DND-41 (cell line): ENCODE measurements around the gene GALNT18.

Source experiments
- ATAC-seq: fragments of 200-7000 bp; cut with Tn5 transposase; 3 replicates; pipeline ENCODE4 v1.9.1; 2021; ENCODE audit warnings: low read depth; ENCODE audit not compliant: insufficient read depth
- DNase-seq: peaks from one replicate; pipeline ENCODE4 v3.0.0-alpha.2; 2020
- H2AFZ ChIP-seq: 2 replicates; pipeline ENCODE4 v1.6.0; 2012; ENCODE audit warnings: low read depth, low read length
- H3K27ac ChIP-seq: 2 replicates; pipeline ENCODE4 v1.5.1; 2012; ENCODE audit warnings: low read length, inconsistent platforms
- H3K27me3 ChIP-seq: fragments of 200-600 bp; sonication (generic); 2 replicates; pipeline ENCODE4 v1.6.0; 2012; ENCODE audit warnings: low read length, mild to moderate bottlenecking, inconsistent platforms; ENCODE audit not compliant: insufficient read depth, poor library complexity
- H3K36me3 ChIP-seq: 2 replicates; pipeline ENCODE4 v1.5.1; 2012; ENCODE audit warnings: low read length, inconsistent platforms; ENCODE audit not compliant: insufficient read depth
- H3K4me1 ChIP-seq: 2 replicates; pipeline ENCODE4 v1.5.1; 2012; ENCODE audit warnings: mild to moderate bottlenecking, low read length; ENCODE audit not compliant: insufficient read depth
- H3K4me2 ChIP-seq: 2 replicates; pipeline ENCODE4 v1.6.0; 2012; ENCODE audit warnings: mild to moderate bottlenecking, moderate library complexity, low read length, inconsistent platforms; ENCODE audit not compliant: insufficient read depth
- H3K4me3 ChIP-seq, 2 experiments: fragments of 200-600 bp in 1 of 2; shearing (Covaris generic) in 1 of 2; 2 replicates each; pipeline ENCODE4 v1.5.1; 2012 to 2016; ENCODE audit warnings: inconsistent platforms in 2 of 2, low read length in 2 of 2, mild to moderate bottlenecking in 2 of 2, low read depth in 1 of 2, moderate library complexity in 1 of 2
- H3K79me2 ChIP-seq: 2 replicates; pipeline ENCODE4 v1.6.0; 2012; ENCODE audit warnings: low read length, inconsistent platforms; ENCODE audit not compliant: insufficient read depth
- H3K9ac ChIP-seq: 2 replicates; pipeline ENCODE4 v1.6.0; 2012; ENCODE audit warnings: low read depth, mild to moderate bottlenecking, inconsistent platforms, low read length, moderate library complexity
- H3K9me3 ChIP-seq: 2 replicates; pipeline ENCODE4 v1.5.1; 2012; ENCODE audit warnings: low read length, moderate library complexity, mild to moderate bottlenecking, inconsistent platforms; ENCODE audit not compliant: insufficient read depth, severe bottlenecking
- H4K20me1 ChIP-seq: 2 replicates; pipeline ENCODE4 v1.6.0; 2012; ENCODE audit warnings: low read length; ENCODE audit not compliant: insufficient read depth
- EZH2 ChIP-seq: IDR thresholded peaks from 3 replicates; pipeline ENCODE4 v1.6.1; 2012; ENCODE audit warnings: borderline replicate concordance, low read depth, mild to moderate bottlenecking, moderate library complexity, low read length, inconsistent platforms; ENCODE audit not compliant: severe bottlenecking
- TF ChIP-seq, protein P1 (sequence below): IDR thresholded peaks from 2 replicates; pipeline ENCODE4 v1.5.1; 2012; ENCODE audit warnings: borderline replicate concordance, low read length, moderate library complexity, mild to moderate bottlenecking; ENCODE audit not compliant: poor library complexity, severe bottlenecking; ENCODE audit errors: extremely low read depth

Gene GALNT18

DNA sequence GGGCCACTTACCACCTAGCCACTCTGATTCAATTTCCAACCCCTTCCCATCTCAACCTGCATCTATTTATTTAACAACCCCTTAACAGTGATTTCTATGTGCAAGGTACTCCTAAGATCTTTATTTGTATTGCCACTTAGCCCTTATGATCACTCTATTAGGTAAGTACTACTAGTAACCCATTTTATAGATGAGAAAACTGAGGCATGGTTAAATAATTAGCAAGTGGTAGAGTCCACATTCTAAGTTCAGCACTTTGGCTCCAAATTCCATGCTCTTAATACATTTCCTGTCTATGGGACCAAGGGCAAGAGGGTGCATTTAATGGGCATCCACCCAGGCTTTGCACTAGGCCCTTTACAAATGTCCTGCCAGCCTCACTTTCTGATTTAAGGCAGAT, 230.6 kb downstream of the GALNT18 start:
- no peak for TF ChIP-seq EZH2
- TF ChIP-seq, protein P1, sequence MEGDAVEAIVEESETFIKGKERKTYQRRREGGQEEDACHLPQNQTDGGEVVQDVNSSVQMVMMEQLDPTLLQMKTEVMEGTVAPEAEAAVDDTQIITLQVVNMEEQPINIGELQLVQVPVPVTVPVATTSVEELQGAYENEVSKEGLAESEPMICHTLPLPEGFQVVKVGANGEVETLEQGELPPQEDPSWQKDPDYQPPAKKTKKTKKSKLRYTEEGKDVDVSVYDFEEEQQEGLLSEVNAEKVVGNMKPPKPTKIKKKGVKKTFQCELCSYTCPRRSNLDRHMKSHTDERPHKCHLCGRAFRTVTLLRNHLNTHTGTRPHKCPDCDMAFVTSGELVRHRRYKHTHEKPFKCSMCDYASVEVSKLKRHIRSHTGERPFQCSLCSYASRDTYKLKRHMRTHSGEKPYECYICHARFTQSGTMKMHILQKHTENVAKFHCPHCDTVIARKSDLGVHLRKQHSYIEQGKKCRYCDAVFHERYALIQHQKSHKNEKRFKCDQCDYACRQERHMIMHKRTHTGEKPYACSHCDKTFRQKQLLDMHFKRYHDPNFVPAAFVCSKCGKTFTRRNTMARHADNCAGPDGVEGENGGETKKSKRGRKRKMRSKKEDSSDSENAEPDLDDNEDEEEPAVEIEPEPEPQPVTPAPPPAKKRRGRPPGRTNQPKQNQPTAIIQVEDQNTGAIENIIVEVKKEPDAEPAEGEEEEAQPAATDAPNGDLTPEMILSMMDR, result no peak
- Histone ChIP-seq H4K20me1 (no peaks in the 10 kb centered on the region; the same call in 1 of the 2 replicates), H3K27me3 (peaks cover 11% of the 10 kb centered on the region), H3K9me3 (no peaks in the 10 kb centered on the region), H3K4me3 (no peak overlapping the region), H2AFZ (no peak overlapping the region), H3K79me2 (no peaks in the 10 kb centered on the region), H3K4me2 (no peak overlapping the region), H3K36me3 (no peaks in the 10 kb centered on the region), H3K27ac (no peak overlapping the region), H3K4me1 (no peaks in the 10 kb centered on the region), H3K9ac (no peak overlapping the region)
- DNase-seq (no peak), ATAC-seq (no peak)

DNA sequence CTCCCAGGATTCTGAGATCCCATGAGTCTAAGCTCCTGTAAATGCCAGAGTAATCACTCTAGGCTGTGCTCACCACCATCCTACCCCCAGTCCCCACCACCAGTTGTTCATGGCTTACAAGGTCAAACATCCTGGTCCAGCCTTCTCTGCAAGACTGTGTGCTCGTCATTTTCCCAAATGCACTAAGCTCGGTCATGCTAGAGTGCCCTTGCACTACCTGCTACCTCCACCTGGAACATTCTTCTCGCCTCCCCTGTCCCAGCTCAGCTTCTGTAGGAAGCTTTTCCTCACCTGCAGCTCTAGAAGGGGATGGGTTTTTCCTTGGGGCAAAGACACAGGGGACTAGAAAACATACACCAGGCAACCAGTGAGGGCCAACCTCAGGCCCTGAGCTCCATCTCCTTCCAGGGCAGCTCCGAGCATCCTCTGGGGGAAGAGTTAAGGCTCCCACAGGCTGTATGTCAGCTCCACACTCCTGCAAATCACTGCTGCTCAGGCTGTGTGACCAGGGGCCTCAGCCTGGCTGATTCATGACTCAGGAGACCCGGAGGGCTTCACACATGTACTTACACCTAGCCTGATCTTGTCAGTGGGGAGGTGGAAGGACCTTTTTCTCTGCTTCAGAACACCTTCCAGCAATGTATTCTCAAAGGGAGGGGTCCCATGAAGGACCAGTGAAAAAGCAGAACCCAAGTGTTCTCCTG, 231.6 kb downstream of the GALNT18 start:
- no peak overlapping the region for H3K4me2 ChIP-seq
- ATAC-seq (no peak), DNase-seq (no peak)
- no peaks in the 10 kb centered on the region for H3K36me3 ChIP-seq
- H4K20me1 ChIP-seq, result no peaks in the 10 kb centered on the region; the same call in 1 of the 2 replicates
- H3K79me2 ChIP-seq, result no peaks in the 10 kb centered on the region
- no peak for TF ChIP-seq EZH2
- TF ChIP-seq, protein P1, result no peak
- H3K9me3 ChIP-seq, result no peaks in the 10 kb centered on the region
- no peak overlapping the region for H3K4me3 ChIP-seq
- H3K27me3 ChIP-seq, result peaks cover 6% of the 10 kb centered on the region
- no peak overlapping the region for H2AFZ ChIP-seq
- no peak overlapping the region for H3K9ac ChIP-seq
- no peak overlapping the region for H3K27ac ChIP-seq
- H3K4me1 ChIP-seq, result no peaks in the 10 kb centered on the region

DNA sequence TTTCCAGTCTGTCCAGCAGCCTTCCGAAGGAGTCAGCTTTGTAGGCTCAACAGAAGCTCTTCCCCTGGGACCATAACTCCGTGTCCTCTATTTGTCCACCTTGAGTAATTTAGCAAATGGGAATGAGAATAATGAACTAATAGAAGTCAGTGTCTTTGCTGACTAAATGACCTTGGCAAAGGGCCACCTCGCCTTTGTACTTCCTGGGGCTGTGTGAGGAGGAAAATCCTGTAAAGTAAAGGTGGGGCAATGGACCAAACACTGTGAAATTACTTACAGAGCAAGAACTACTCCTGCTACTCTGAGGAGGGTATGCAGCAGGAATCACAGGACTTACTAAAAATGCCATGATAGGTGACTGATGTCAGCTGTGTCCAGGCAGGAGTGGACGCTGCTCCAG, 232.6 kb downstream of the GALNT18 start:
- Histone ChIP-seq H3K4me2 (no peak overlapping the region), H3K4me1 (no peaks in the 10 kb centered on the region), H3K79me2 (no peaks in the 10 kb centered on the region), H2AFZ (no peak overlapping the region), H3K27me3 (peaks cover 6% of the 10 kb centered on the region), H3K9ac (no peak overlapping the region), H3K9me3 (no peaks in the 10 kb centered on the region), H3K27ac (no peak overlapping the region), H4K20me1 (no peaks in the 10 kb centered on the region), H3K4me3 (no peak overlapping the region), H3K36me3 (no peaks in the 10 kb centered on the region)
- no peak for ATAC-seq
- DNase-seq, result no peak
- no peak for TF ChIP-seq EZH2
- TF ChIP-seq, protein P1, result no peak
